ENCODE data around the gene LRMDA. TPM values are rescaled to one million over a fixed set of nuclear protein-coding genes. Genes with fewer than 3 reads are reported as not detected.

The LRMDA gene
- total RNA-seq, 1 experiment from 2014 or later = 1.2 TPM

DNA sequence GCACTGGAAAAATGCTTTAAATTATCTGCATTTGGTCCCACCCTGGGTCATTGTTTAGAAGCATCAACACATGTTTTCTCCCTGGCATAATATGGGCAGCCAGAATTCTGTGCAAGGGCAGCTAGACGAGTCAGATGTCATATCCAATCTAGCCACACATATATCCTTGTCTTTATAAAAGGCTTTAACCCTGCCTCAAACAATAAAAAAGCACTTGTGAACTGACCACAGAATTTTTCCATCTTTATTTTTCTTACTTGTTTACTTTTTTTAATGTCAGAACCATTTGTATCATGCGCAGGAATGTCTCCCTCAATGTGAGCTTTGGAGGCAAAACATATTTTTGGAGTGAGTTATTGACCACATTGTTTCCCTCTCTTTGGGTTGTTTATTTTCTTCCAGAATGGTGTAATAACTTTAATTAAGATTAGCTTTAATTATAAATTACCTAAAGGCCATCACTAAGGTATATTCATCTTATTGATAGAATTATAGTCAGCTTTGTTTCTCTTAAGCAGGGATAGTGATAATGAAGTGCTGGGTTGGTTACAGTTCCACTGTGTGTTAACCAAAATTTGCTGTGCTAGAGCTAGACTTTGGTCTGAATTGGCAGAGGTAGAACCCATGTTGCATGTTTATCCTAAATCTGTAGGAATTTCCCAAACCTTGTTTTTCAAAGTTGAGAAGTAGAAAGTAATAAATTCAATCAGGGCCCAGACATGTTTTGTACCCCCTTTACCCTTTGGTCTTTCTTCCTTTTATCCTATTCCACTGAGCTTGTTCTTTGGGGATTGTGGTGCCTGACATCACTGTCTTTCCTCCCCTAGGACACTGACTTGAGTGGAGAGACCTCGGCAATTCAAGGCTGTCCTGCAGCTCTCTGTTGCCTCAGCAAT lies 1127.8 kb downstream of the LRMDA start:
- H3K4me1 ChIP-seq (ENCODE audit: insufficient read depth, low read length) = peaks cover 14% of the 10 kb centered on the region
- ATAC-seq (peak; percentile 39; the same call in 1 of the 2 replicates), DNase-seq (peak; percentile 64)
- no peaks in the 10 kb centered on the region for H3F3A ChIP-seq (ENCODE audit: low read length, unreplicated experiment)
- intact Hi-C loops (cut with micrococcal nuclease) = no loop called here
- H3K4me2 ChIP-seq (ENCODE audit: low read length) = peak overlapping the region; percentile 0; the same call in 1 of the 2 replicates
- H4K20me1 ChIP-seq (ENCODE audit: low read length) = no peaks in the 10 kb centered on the region
- H3K9me2 ChIP-seq (replicated peaks; ENCODE audit: low read length) = 0 out of 2 replicates have a peak, but pooled peaks cover 2% of the 10 kb centered on the region
- no peak overlapping the region for H3K9ac ChIP-seq (ENCODE audit: low read length)
- no TSS peak for BruUV-seq (replicated peaks)
- no peak for TF ChIP-seq EZH2phosphoT487 (IDR thresholded peaks at IDR 0.05; ENCODE audit: borderline replicate concordance, low read length)
- 0 out of 2 replicates have a peak, but pooled peaks cover 5% of the 10 kb centered on the region for H3K27me3 ChIP-seq (ENCODE audit: low read length)
- H3K4me3 ChIP-seq (ENCODE audit: low read length) = no peak overlapping the region
- no peaks in the 10 kb centered on the region for H3K79me2 ChIP-seq (ENCODE audit: low read length)
- no peaks in the 10 kb centered on the region for H3K9me3 ChIP-seq (ENCODE audit: low read length)
- ChIA-PET POLR2A (ENCODE audit: unreplicated experiment) (no interaction called here), CTCF (no interaction called here)
- H3K27ac ChIP-seq (ENCODE audit: low read length) = no peak overlapping the region
- H2AFZ ChIP-seq (ENCODE audit: low read length) = no peak overlapping the region
- no peaks in the 10 kb centered on the region for H3K36me3 ChIP-seq (ENCODE audit: low read depth, low read length)

GRCh38 chr10:76559892-76560220 lies 1128.4 kb downstream of the LRMDA start:
- Histone ChIP-seq H3K79me2 (ENCODE audit: low read length) (no peaks in the 10 kb centered on the region), H3K4me1 (ENCODE audit: insufficient read depth, low read length) (peaks cover 14% of the 10 kb centered on the region), H3K27me3 (ENCODE audit: low read length) (0 out of 2 replicates have a peak, but pooled peaks cover 5% of the 10 kb centered on the region), H2AFZ (ENCODE audit: low read length) (no peak overlapping the region), H3K9ac (ENCODE audit: low read length) (no peak overlapping the region), H4K20me1 (ENCODE audit: low read length) (no peaks in the 10 kb centered on the region), H3K9me2 (replicated peaks; ENCODE audit: low read length) (0 out of 2 replicates have a peak, but pooled peaks cover 2% of the 10 kb centered on the region), H3K9me3 (ENCODE audit: low read length) (no peaks in the 10 kb centered on the region), H3F3A (ENCODE audit: low read length, unreplicated experiment) (no peaks in the 10 kb centered on the region), H3K27ac (ENCODE audit: low read length) (no peak overlapping the region), H3K4me2 (ENCODE audit: low read length) (no peak overlapping the region), H3K4me3 (ENCODE audit: low read length) (no peak overlapping the region), H3K36me3 (ENCODE audit: low read depth, low read length) (no peaks in the 10 kb centered on the region)
- no TSS peak for BruUV-seq (replicated peaks)
- POLR2A ChIA-PET (ENCODE audit: unreplicated experiment) = no interaction called here
- TF ChIP-seq EZH2 (IDR thresholded peaks at IDR 0.05; ENCODE audit: low read length, unreplicated experiment) (no peak), CTCF (conservative IDR thresholded peaks at IDR 0.05; ENCODE audit: low read depth, low read length) (no peak), EZH2phosphoT487 (IDR thresholded peaks at IDR 0.05; ENCODE audit: borderline replicate concordance, low read length) (no peak)
- ATAC-seq (no peak), DNase-seq (no peak)
- intact Hi-C loops (cut with micrococcal nuclease) = loop anchor here (10.0 kb wide), 1 partner anchor 195 kb away; no protein-coding TSS in a partner anchor
- CTCF ChIA-PET = no interaction called here

DNA sequence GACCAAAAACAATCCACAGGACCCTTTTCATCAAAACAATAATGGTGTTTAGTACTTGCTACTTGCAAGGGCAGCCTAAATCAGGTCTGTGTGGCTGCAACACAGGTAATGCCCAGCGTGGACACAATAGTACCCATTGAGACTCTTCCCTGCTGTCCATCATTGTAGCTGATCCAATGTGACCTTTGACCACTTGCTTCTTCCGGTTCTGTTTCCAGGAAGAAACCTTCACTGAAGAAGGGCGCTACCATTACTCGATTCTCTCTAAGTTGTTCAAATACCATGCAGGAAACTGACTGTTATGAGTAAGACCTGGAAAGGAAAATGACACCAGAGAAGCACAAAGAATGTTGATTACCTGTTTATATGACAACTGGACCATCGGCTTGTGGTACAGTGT lies 1128.9 kb downstream of the LRMDA start:
- no TSS peak for BruUV-seq (replicated peaks)
- H3K4me1 ChIP-seq (ENCODE audit: insufficient read depth, low read length) = peaks cover 14% of the 10 kb centered on the region
- no peak for TF ChIP-seq CTCF (conservative IDR thresholded peaks at IDR 0.05; ENCODE audit: low read depth, low read length)
- TF ChIP-seq EZH2phosphoT487 (IDR thresholded peaks at IDR 0.05; ENCODE audit: borderline replicate concordance, low read length) = no peak
- TF ChIP-seq EZH2 (IDR thresholded peaks at IDR 0.05; ENCODE audit: low read length, unreplicated experiment) = no peak
- POLR2A ChIA-PET (ENCODE audit: unreplicated experiment) = no interaction called here
- H3K36me3 ChIP-seq (ENCODE audit: low read depth, low read length) = no peaks in the 10 kb centered on the region
- no peaks in the 10 kb centered on the region for H3K9me3 ChIP-seq (ENCODE audit: low read length)
- no peak for ATAC-seq
- H3K4me3 ChIP-seq (ENCODE audit: low read length) = no peak overlapping the region
- CTCF ChIA-PET = no interaction called here
- no peaks in the 10 kb centered on the region for H3K79me2 ChIP-seq (ENCODE audit: low read length)
- no peak overlapping the region for H3K27ac ChIP-seq (ENCODE audit: low read length)
- H3F3A ChIP-seq (ENCODE audit: low read length, unreplicated experiment) = no peaks in the 10 kb centered on the region
- no peak overlapping the region for H3K4me2 ChIP-seq (ENCODE audit: low read length)
- intact Hi-C loops (cut with micrococcal nuclease) = loop anchor here (10.0 kb wide), 1 partner anchor 194 kb away; no protein-coding TSS in a partner anchor
- H3K9me2 ChIP-seq (replicated peaks; ENCODE audit: low read length) = 0 out of 2 replicates have a peak, but pooled peaks cover 2% of the 10 kb centered on the region
- 0 out of 2 replicates have a peak, but pooled peaks cover 5% of the 10 kb centered on the region for H3K27me3 ChIP-seq (ENCODE audit: low read length)
- H4K20me1 ChIP-seq (ENCODE audit: low read length) = no peaks in the 10 kb centered on the region
- no peak overlapping the region for H3K9ac ChIP-seq (ENCODE audit: low read length)
- peak; percentile 42 for DNase-seq
- H2AFZ ChIP-seq (ENCODE audit: low read length) = no peak overlapping the region
